CD14-positive monocyte (primary cell): ENCODE results near the gene OR51A4. TPM values are rescaled to one million over a fixed set of nuclear protein-coding genes. Genes with fewer than 3 reads are reported as not detected.

Source experiments
- DNase-seq, 3 donors: peaks; one replicate each; pipeline ENCODE4 v3.0.0-alpha.2; 2011 to 2022
- H2AFZ ChIP-seq: 2 replicates; pipeline ENCODE4 v1.6.0; 2012; ENCODE audit warnings: mild to moderate bottlenecking, low read depth, low read length, inconsistent platforms; ENCODE audit not compliant: insufficient read depth, poor library complexity, severe bottlenecking
- H3K27ac ChIP-seq, 2 donors: 1 replicate in 1 of 2; 2 replicates in 1 of 2; pipeline ENCODE4 v1.5.1; 2012 to 2013; ENCODE audit warnings: low read length in 2 of 2, control low read depth in 1 of 2, inconsistent platforms in 1 of 2, low read depth in 1 of 2, mild to moderate bottlenecking in 1 of 2
- H3K27me3 ChIP-seq, 2 donors: one replicate each; pipeline versions ENCODE4 v1.6.0 to v1.6.1; 2011 to 2013; ENCODE audit warnings: low read length in 2 of 2; ENCODE audit not compliant: control insufficient read depth in 2 of 2, insufficient read depth in 2 of 2
- H3K36me3 ChIP-seq, 2 donors: replicated peaks in 1 of 2; 1 replicate in 1 of 2; 2 replicates in 1 of 2; pipeline versions ENCODE4 v1.5.1 to v1.6.1; 2012 to 2013; ENCODE audit warnings: low read length in 2 of 2, control low read depth in 1 of 2, inconsistent platforms in 1 of 2, mild to moderate bottlenecking in 1 of 2; ENCODE audit not compliant: insufficient read depth in 2 of 2, control insufficient read depth in 1 of 2
- H3K4me1 ChIP-seq, 2 donors: 1 replicate in 1 of 2; 2 replicates in 1 of 2; pipeline versions ENCODE4 v1.5.1 to v1.6.1; 2012 to 2013; ENCODE audit warnings: low read length in 2 of 2, control low read depth in 1 of 2, inconsistent platforms in 1 of 2, mild to moderate bottlenecking in 1 of 2, moderate library complexity in 1 of 2; ENCODE audit not compliant: insufficient read depth in 2 of 2, control insufficient read depth in 1 of 2
- H3K4me2 ChIP-seq: replicated peaks from 2 replicates; pipeline ENCODE3; 2012; ENCODE audit warnings: low read length, moderate library complexity, mild to moderate bottlenecking; ENCODE audit not compliant: poor library complexity, severe bottlenecking; ENCODE audit errors: extremely low read depth
- H3K4me3 ChIP-seq, 3 experiments: fragments of 200-600 bp in 1 of 3; sonication (generic) in 1 of 3; replicated peaks in 1 of 3; 1 replicate in 2 of 3; 2 replicates in 1 of 3; pipeline ENCODE4 v1.5.1; 2011 to 2013; ENCODE audit warnings: low read length in 3 of 3, mild to moderate bottlenecking in 3 of 3, control low read depth in 2 of 3, low read depth in 2 of 3, inconsistent platforms in 1 of 3, moderate library complexity in 1 of 3
- H3K79me2 ChIP-seq: 2 replicates; pipeline ENCODE4 v1.6.0; 2012; ENCODE audit warnings: mild to moderate bottlenecking, control low read depth, inconsistent platforms, low read length, moderate library complexity; ENCODE audit not compliant: insufficient read depth
- H3K9ac ChIP-seq: 2 replicates; pipeline ENCODE4 v1.6.0; 2017; ENCODE audit warnings: low read length, mild to moderate bottlenecking; ENCODE audit not compliant: insufficient read depth, poor library complexity, severe bottlenecking
- H3K9me3 ChIP-seq, 2 donors: replicated peaks in 1 of 2; 1 replicate in 1 of 2; 2 replicates in 1 of 2; pipeline versions ENCODE4 v1.5.1 to v1.6.1; 2012 to 2013; ENCODE audit warnings: low read length in 2 of 2, control low read depth in 1 of 2; ENCODE audit not compliant: control insufficient read depth in 1 of 2, insufficient read depth in 1 of 2
- H4K20me1 ChIP-seq: 2 replicates; pipeline ENCODE4 v1.6.0; 2012; ENCODE audit warnings: mild to moderate bottlenecking, low read length, control low read depth, moderate library complexity; ENCODE audit not compliant: insufficient read depth
- H3K27ac Mint-ChIP-seq, 7 donors: one replicate each; pipeline ENCODE4 v1.8.0; 2020; ENCODE audit warnings: mild to moderate bottlenecking in 7 of 7, mixed read lengths in 7 of 7, moderate library complexity in 6 of 7, inconsistent platforms in 2 of 7
- H3K27me3 Mint-ChIP-seq, 3 donors: one replicate each; pipeline ENCODE4 v1.8.0; 2021 to 2022; ENCODE audit warnings: low read depth in 3 of 3, mild to moderate bottlenecking in 3 of 3, mixed read lengths in 3 of 3, moderate library complexity in 3 of 3, inconsistent platforms in 1 of 3
- H3K36me3 Mint-ChIP-seq, 2 donors: one replicate each; pipeline ENCODE4 v1.8.0; 2020; ENCODE audit warnings: mixed read lengths in 2 of 2, inconsistent platforms in 1 of 2, mild to moderate bottlenecking in 1 of 2
- H3K4me1 Mint-ChIP-seq: one replicate; pipeline ENCODE4 v1.8.0; 2020; ENCODE audit warnings: mild to moderate bottlenecking, mixed read lengths
- H3K4me3 Mint-ChIP-seq, 2 donors: one replicate each; pipeline ENCODE4 v1.8.0; 2020; ENCODE audit warnings: mild to moderate bottlenecking in 2 of 2, mixed read lengths in 2 of 2, moderate library complexity in 1 of 2
- H3K9me3 Mint-ChIP-seq, 7 donors: one replicate each; pipeline ENCODE4 v1.8.0; 2020 to 2022; ENCODE audit warnings: mixed read lengths in 7 of 7, mild to moderate bottlenecking in 6 of 7, moderate library complexity in 6 of 7, inconsistent platforms in 2 of 7
- CTCF ChIP-seq: fragments of 200-600 bp; IDR thresholded peaks from one replicate; pipeline ENCODE4 v1.8.0; 2022; ENCODE audit warnings: antibody characterized with exemption, mild to moderate bottlenecking
- WGBS: methylation state at CpG from one replicate; pipeline ENCODE4 v1.1.5; 2013; ENCODE audit warnings: missing lambda C conversion rate; ENCODE audit not compliant: insufficient coverage; 5-methylcytosine and 5-hydroxymethylcytosine counted together
- intact Hi-C, 2 donors: fragments of 100-400 bp; cut with micrococcal nuclease; formaldehyde crosslinking; loops; one replicate each; pipeline versions ENCODE4 v1.15.0 to v1.15.1; 2023
- polyA plus RNA-seq, 3 donors: library from polyadenylated mRNA; depleted of rRNA in 1 of 3; unstranded in 2 of 3; stranded (reverse) in 1 of 3; fragments of 300-500 nt in 2 of 3; fragments of >200 nt in 1 of 3; fragmentation: Illumina TruSeq in 2 of 3; gene quantifications; 1 replicate in 2 of 3; 2 replicates in 1 of 3; pipeline ENCODE4 v1.2.3, GENCODE V29; 2012 to 2021

The OR51A4 gene
- polyA plus RNA-seq, 3 donors, result not detected

GRCh38 chr11:4926608-4927007, 20.8 kb downstream of the OR51A4 start:
- Mint-ChIP-seq H3K27me3 (peaks cover 0 to 2% (median 0%) of the 10 kb centered on the region in 3 donors), H3K4me3 (no peak overlapping the region), H3K27ac (no peak overlapping the region)

GRCh38 chr11:4924239-4924638, 23.2 kb downstream of the OR51A4 start, which contains the start of gene OR51G1:
TSS of gene OR51G1 (minus strand) at chr11:4924339. CDS start at chr11:4924339, 0 bp downstream.
- no peaks in the 10 kb centered on the region for H3K9me3 ChIP-seq
- no peaks in the 10 kb centered on the region for H3K79me2 ChIP-seq
- Mint-ChIP-seq H3K27me3 (peaks cover 0 to 2% (median 2%) of the 10 kb centered on the region in 3 donors), H3K4me1 (no peaks in the 10 kb centered on the region), H3K27ac (no peak within 1 kb of the TSS), H3K4me3 (no peak within 1 kb of the TSS), H3K36me3 (no peaks in the 10 kb centered on the region), H3K9me3 (no peaks in the 10 kb centered on the region)
- H4K20me1 ChIP-seq, result no peaks in the 10 kb centered on the region
- intact Hi-C loops, result no loop called here
- H3K36me3 ChIP-seq, result no peaks in the 10 kb centered on the region
- no peak within 1 kb of the TSS for H3K27ac ChIP-seq
- no peak within 1 kb of the TSS for H3K4me2 ChIP-seq
- no peak within 1 kb of the TSS for H3K9ac ChIP-seq
- H3K4me3 ChIP-seq, result no peak within 1 kb of the TSS
- no peak for TF ChIP-seq CTCF
- no peaks in the 10 kb centered on the region for H3K27me3 ChIP-seq
- H2AFZ ChIP-seq, result no peak within 1 kb of the TSS
- DNase-seq, result no peak
- H3K4me1 ChIP-seq, result no peaks in the 10 kb centered on the region
- WGBS, result 83% methylated on average over 1 of the region's 1 CpG

More at GRCh38 chr11:4926608-4927007, 20.8 kb downstream of the OR51A4 start:
- H3K79me2 ChIP-seq, result no peaks in the 10 kb centered on the region
- H2AFZ ChIP-seq, result no peak overlapping the region
- TF ChIP-seq CTCF, result no peak
- no peak overlapping the region for H3K27ac ChIP-seq
- no peaks in the 10 kb centered on the region for H3K4me1 Mint-ChIP-seq
- no peaks in the 10 kb centered on the region for H3K9me3 ChIP-seq
- DNase-seq, result no peak
- H3K9me3 Mint-ChIP-seq, result no peaks in the 10 kb centered on the region
- no peaks in the 10 kb centered on the region for H4K20me1 ChIP-seq
- no peaks in the 10 kb centered on the region for H3K36me3 ChIP-seq
- intact Hi-C loops, result no loop called here
- no peaks in the 10 kb centered on the region for H3K27me3 ChIP-seq
- no peaks in the 10 kb centered on the region for H3K36me3 Mint-ChIP-seq
- no peak overlapping the region for H3K4me3 ChIP-seq
- H3K4me2 ChIP-seq, result no peak overlapping the region
- H3K4me1 ChIP-seq, result no peaks in the 10 kb centered on the region
- H3K9ac ChIP-seq, result no peak overlapping the region
